ENCODE results near the gene SOCS6.

DNA sequence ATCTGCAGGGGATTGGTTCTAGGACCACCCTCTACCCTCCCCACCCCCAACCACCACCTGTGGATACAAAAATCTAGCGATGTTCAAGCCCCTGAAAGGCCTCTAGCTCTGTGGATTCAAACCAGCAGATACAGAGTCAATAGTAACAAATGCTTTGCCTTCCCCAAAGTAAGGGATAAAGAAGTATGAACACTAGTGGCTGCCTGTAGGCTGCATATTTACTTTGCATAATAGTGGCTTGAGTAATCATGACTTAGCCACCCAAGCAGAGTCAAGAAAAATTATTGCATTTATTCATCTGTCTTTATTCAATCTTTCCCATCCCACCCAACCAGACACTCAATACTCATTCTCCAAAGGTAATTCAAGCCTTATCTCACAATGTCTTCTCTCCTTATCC, 43.8 kb downstream of the SOCS6 start:
- TF ChIP-seq, protein P1, sequence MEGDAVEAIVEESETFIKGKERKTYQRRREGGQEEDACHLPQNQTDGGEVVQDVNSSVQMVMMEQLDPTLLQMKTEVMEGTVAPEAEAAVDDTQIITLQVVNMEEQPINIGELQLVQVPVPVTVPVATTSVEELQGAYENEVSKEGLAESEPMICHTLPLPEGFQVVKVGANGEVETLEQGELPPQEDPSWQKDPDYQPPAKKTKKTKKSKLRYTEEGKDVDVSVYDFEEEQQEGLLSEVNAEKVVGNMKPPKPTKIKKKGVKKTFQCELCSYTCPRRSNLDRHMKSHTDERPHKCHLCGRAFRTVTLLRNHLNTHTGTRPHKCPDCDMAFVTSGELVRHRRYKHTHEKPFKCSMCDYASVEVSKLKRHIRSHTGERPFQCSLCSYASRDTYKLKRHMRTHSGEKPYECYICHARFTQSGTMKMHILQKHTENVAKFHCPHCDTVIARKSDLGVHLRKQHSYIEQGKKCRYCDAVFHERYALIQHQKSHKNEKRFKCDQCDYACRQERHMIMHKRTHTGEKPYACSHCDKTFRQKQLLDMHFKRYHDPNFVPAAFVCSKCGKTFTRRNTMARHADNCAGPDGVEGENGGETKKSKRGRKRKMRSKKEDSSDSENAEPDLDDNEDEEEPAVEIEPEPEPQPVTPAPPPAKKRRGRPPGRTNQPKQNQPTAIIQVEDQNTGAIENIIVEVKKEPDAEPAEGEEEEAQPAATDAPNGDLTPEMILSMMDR (IDR thresholded peaks at IDR 0.05) = no peak
- TF ChIP-seq POLR2A (IDR thresholded peaks at IDR 0.05) (no peak), POLR2AphosphoS5 (IDR thresholded peaks at IDR 0.05; ENCODE audit: insufficient read depth in 1 of 2, low read depth in 1 of 2) (no peak)
